Colonic mucosa (tissue), 4 donors: ENCODE data around the gene VPREB3. TPM values are rescaled to one million over a fixed set of nuclear protein-coding genes. Genes with fewer than 3 reads are reported as not detected.

Experiments
- DNase-seq: peaks from one replicate; pipeline ENCODE4 v3.0.0-alpha.2; 2020
- H3K27ac ChIP-seq: fragments of 200-600 bp; one replicate; pipeline ENCODE4 v1.8.0; 2021
- H3K27me3 ChIP-seq: fragments of 200-600 bp; one replicate; pipeline ENCODE4 v1.8.0; 2021
- H3K36me3 ChIP-seq: fragments of 200-600 bp; one replicate; pipeline ENCODE4 v1.8.0; 2021
- H3K4me1 ChIP-seq: fragments of 200-600 bp; one replicate; pipeline ENCODE4 v1.8.0; 2021; ENCODE audit warnings: mild to moderate bottlenecking
- H3K4me3 ChIP-seq: fragments of 200-600 bp; one replicate; pipeline ENCODE4 v1.8.0; 2021
- H3K9ac ChIP-seq, 2 donors: one replicate each; pipeline ENCODE4 v1.7.0; 2013; ENCODE audit warnings: control low read depth in 2 of 2, low read depth in 2 of 2, low read length in 2 of 2
- H3K9me3 ChIP-seq: fragments of 200-600 bp; one replicate; pipeline ENCODE4 v1.8.0; 2021
- intact Hi-C: fragments of 100-400 bp; cut with DNase I; formaldehyde crosslinking; loops from one replicate; pipeline ENCODE4 v1.14.1; 2022
- total RNA-seq, 2 donors: library from RNA; stranded (reverse); fragmentation: NEBNext Ultra II Directional in 1 of 2; extraction: Animal tissue kit (Norgen Biotek cat#: 25700) in 1 of 2; gene quantifications; one replicate each; pipeline ENCODE4 v1.2.1, GENCODE V29; 2021
- TF ChIP-seq, protein P1 (sequence below): fragments of 200-600 bp; IDR thresholded peaks from one replicate; pipeline ENCODE4 v1.8.0; 2022; ENCODE audit warnings: antibody characterized with exemption, mild to moderate bottlenecking
- donor health status: healthy.
- donor health status: DM: no; HTN: no; CAD: no.
- donor health status: DM: no; HTN: no; CAD: no.

The VPREB3 gene
- total RNA-seq, 2 donors from 2014 or later = 1.2 to 1.9 TPM

DNA sequence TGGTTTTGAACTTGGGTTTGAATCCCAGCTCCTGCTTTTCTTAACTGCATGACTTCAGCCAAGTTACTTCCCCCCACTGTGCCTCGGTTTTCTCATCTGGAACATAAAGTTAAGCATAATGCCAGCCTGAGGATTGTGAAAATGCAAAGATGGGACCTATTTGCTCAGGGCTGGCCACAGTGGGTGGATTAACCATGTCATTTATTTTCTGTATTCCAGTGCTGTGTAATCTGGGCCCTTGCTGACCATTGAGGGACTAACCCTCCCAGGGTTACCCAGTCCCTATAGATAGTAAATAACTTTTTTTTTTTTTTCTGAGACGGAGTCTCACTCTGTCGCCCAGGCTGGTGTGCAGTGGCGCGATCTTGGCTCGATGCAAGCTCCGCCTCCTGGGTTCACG, 1.5 kb upstream of the VPREB3 start:
- intact Hi-C loops = no loop called here

DNA sequence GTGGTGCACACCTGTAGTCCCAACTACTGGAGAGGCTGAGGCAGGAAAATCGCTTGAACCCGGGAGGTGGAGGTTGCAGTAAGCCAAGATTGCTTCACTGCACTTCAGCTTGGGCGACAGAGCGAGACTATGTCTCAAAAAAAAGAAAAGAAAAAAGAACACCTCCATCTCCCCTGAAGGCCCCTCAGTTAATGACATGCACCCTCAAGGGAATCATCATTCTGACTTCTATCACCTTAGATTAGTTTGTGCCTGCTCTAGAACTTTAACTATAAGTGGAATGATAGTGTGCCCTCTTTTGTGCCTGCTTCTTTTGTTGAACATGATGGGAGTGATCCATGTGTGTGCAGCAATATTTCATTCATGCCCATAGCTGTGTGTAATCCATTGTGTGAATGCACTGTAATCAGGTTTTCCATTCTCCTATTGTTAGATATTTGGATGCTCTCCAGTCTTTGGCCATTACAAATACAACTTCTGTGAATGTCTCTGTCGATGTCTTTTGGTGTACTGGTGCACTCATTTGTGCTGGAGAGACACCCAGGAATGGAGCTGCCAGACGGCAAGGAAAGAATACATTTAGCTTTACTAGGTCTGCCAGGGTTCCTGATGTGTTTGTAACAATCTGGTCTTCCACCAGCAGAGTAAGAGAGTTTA, 883 bp upstream of the VPREB3 start:
- Histone ChIP-seq H3K27me3 (no peaks in the 10 kb centered on the region), H3K9ac (no peak overlapping the region), H3K4me3 (no peak overlapping the region), H3K36me3 (no peaks in the 10 kb centered on the region), H3K27ac (no peak overlapping the region), H3K9me3 (no peaks in the 10 kb centered on the region), H3K4me1 (no peaks in the 10 kb centered on the region)
- TF ChIP-seq, protein P1, sequence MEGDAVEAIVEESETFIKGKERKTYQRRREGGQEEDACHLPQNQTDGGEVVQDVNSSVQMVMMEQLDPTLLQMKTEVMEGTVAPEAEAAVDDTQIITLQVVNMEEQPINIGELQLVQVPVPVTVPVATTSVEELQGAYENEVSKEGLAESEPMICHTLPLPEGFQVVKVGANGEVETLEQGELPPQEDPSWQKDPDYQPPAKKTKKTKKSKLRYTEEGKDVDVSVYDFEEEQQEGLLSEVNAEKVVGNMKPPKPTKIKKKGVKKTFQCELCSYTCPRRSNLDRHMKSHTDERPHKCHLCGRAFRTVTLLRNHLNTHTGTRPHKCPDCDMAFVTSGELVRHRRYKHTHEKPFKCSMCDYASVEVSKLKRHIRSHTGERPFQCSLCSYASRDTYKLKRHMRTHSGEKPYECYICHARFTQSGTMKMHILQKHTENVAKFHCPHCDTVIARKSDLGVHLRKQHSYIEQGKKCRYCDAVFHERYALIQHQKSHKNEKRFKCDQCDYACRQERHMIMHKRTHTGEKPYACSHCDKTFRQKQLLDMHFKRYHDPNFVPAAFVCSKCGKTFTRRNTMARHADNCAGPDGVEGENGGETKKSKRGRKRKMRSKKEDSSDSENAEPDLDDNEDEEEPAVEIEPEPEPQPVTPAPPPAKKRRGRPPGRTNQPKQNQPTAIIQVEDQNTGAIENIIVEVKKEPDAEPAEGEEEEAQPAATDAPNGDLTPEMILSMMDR = no peak
- no peak for DNase-seq
- intact Hi-C loops = no loop called here

More for the DNA sequence above, 1.5 kb upstream of the VPREB3 start:
- Histone ChIP-seq H3K4me3 (no peak overlapping the region), H3K9me3 (no peaks in the 10 kb centered on the region), H3K9ac (no peak overlapping the region), H3K4me1 (no peaks in the 10 kb centered on the region), H3K36me3 (no peaks in the 10 kb centered on the region), H3K27me3 (no peaks in the 10 kb centered on the region), H3K27ac (no peak overlapping the region)
- TF ChIP-seq, protein P1 = no peak
- no peak for DNase-seq

DNA sequence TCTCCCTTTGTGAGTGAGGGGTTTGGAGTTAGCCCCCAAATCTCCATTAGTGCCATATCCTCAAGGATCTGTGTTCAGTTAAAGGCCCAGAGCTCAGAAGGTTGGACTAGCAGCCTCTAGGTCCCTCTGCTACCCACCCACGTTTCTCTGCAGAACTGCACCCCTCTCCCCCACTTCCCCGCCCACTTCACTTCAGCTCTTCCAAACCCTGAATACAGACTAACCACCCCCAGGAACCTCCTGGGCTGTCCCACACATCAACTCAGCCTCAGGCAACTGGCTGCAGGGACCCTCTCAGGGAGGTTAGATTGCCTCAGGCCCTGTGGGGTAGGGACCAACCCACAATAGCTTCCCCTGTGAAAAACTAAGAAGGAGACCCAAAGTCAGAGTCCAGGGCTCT, 840 bp downstream of the VPREB3 start:
- TF ChIP-seq, protein P1 = no peak
- no peak overlapping the region for H3K9ac ChIP-seq
- no peaks in the 10 kb centered on the region for H3K27me3 ChIP-seq
- H3K4me3 ChIP-seq = no peak overlapping the region
- no peak for DNase-seq
- no peaks in the 10 kb centered on the region for H3K36me3 ChIP-seq
- intact Hi-C loops = no loop called here
- H3K27ac ChIP-seq = no peak overlapping the region
- H3K9me3 ChIP-seq = no peaks in the 10 kb centered on the region
- no peaks in the 10 kb centered on the region for H3K4me1 ChIP-seq

DNA sequence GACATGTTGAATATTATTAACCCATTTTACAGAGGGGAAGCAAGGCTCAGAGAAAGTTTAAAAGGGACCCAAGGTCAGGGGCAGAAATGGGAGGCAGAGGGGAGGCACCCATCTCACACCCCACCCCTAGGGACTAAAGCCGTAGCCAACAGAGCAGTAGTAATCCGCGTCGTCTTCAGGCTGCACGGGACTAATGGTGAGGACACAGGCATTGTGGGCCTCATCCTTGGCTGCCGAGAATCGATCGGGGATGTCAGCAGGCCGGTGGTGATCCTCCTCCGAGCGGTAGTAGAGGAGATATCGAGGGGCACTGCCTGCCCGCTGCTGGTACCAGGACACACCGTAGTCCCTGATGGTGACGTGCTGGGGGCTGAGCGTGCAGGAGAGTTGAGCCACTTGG, 1.5 kb downstream of the VPREB3 start:
- Histone ChIP-seq H3K4me3 (no peak overlapping the region), H3K9ac (no peak overlapping the region)

DNA sequence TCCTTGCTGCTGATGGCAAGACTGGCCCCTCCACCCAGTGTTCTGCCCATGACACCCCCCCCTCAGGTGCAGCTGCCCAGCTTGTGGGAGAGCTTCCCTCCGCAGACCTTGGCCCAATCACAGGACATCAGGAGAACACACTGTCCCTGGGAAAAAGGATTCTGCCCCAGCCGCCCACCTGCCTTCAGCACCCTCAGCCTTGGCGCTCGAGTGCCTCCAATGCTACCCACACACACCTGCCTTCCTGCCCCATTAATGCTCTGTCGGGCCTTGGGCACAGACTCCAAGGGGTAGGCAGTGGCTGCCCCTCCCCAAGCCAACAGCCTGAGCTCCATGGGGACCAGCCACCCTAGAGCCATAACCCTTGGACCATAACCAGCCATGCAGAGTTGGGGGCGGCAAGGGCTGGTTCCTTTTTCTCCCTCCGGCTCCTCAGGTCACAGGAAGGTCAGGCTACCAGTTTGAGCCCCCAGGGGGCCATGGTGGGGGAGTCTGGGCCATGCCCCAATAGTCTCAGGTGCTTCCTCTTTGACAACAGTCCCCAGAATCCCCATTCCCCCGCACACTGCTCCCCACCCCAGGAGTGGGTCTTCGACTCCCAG, 2.0 kb downstream of the VPREB3 start:
- H3K27ac ChIP-seq = no peak overlapping the region
- no peaks in the 10 kb centered on the region for H3K9me3 ChIP-seq
- intact Hi-C loops = no loop called here
- H3K27me3 ChIP-seq = no peaks in the 10 kb centered on the region
- DNase-seq = no peak
- H3K36me3 ChIP-seq = no peaks in the 10 kb centered on the region
- no peak overlapping the region for H3K9ac ChIP-seq
- TF ChIP-seq, protein P1 = no peak
- H3K4me3 ChIP-seq = no peak overlapping the region
- H3K4me1 ChIP-seq = no peaks in the 10 kb centered on the region

More for the DNA sequence above, 1.5 kb downstream of the VPREB3 start:
- no peak overlapping the region for H3K27ac ChIP-seq
- DNase-seq = no peak
- H3K27me3 ChIP-seq = no peaks in the 10 kb centered on the region
- no peaks in the 10 kb centered on the region for H3K4me1 ChIP-seq
- H3K9me3 ChIP-seq = no peaks in the 10 kb centered on the region
- TF ChIP-seq, protein P1 = no peak
- intact Hi-C loops = no loop called here
- H3K36me3 ChIP-seq = no peaks in the 10 kb centered on the region
